Stomach (tissue), 9 donors: ENCODE data around the gene NTRK3. TPM values are rescaled to one million over a fixed set of nuclear protein-coding genes. Genes with fewer than 3 reads are reported as not detected.

Experiments used
- DNase-seq, 2 donors: peaks; one replicate each; pipeline versions ENCODE4 v3.0.0 to v3.0.0-alpha.2; 2013 to 2019
- H3K27ac ChIP-seq, 5 donors: fragments of 200-600 bp in 4 of 5; sonication (generic) in 4 of 5; one replicate each; pipeline ENCODE4 v1.5.1; 2013 to 2019; ENCODE audit warnings: mild to moderate bottlenecking in 1 of 5, moderate library complexity in 1 of 5
- H3K27me3 ChIP-seq, 3 donors: fragments of 200-600 bp; sonication (generic); one replicate each; pipeline ENCODE4 v1.5.1; 2017 to 2019; ENCODE audit warnings: mixed run types in 1 of 3
- H3K36me3 ChIP-seq, 4 donors: fragments of 200-600 bp; sonication (generic); 1 replicate in 3 of 4; 2 replicates in 1 of 4; pipeline ENCODE4 v1.5.1; 2016 to 2019
- H3K4me1 ChIP-seq, 4 donors: fragments of 200-600 bp; sonication (generic); one replicate each; pipeline ENCODE4 v1.5.1; 2016 to 2019
- H3K4me3 ChIP-seq, 4 donors: fragments of 200-600 bp; sonication (generic) in 3 of 4; one replicate each; pipeline ENCODE4 v1.5.1; 2016 to 2019; ENCODE audit warnings: mild to moderate bottlenecking in 1 of 4
- H3K9me3 ChIP-seq, 4 donors: fragments of 200-600 bp; sonication (generic); one replicate each; pipeline ENCODE4 v1.5.1; 2016 to 2019
- CTCF ChIP-seq, 7 experiments: fragments of 450-650 bp in 4 of 7; fragments of 200-600 bp in 3 of 7; sonication (generic) in 3 of 7; IDR thresholded peaks; one replicate each; pipeline ENCODE4 v1.5.1; 2016 to 2019; ENCODE audit warnings: antibody characterized with exemption in 7 of 7, control low read depth in 2 of 7, mild to moderate bottlenecking in 1 of 7
- EP300 ChIP-seq: sonication (generic); formaldehyde crosslinking; IDR thresholded peaks from one replicate; pipeline ENCODE4 v1.6.1; 2017; ENCODE audit warnings: antibody characterized with exemption
- POLR2A ChIP-seq, 4 donors: fragments of 450-650 bp; IDR thresholded peaks; one replicate each; pipeline ENCODE4 v1.6.1; 2016; ENCODE audit warnings: antibody characterized with exemption in 4 of 4, control low read depth in 2 of 4, mild to moderate bottlenecking in 1 of 4, moderate library complexity in 1 of 4
- POLR2AphosphoS5 ChIP-seq, 3 donors: sonication (generic); formaldehyde crosslinking; IDR thresholded peaks; one replicate each; pipeline ENCODE4 v1.6.1; 2016; ENCODE audit warnings: antibody characterized with exemption in 3 of 3
- WGBS, 5 donors: extraction: QIAGEN DNeasy Blood & Tissue Kit in 3 of 5; methylation state at CpG; one replicate each; pipeline versions ENCODE4 v1.1.5 to v1.1.7; 2013 to 2018; 5-methylcytosine and 5-hydroxymethylcytosine counted together
- intact Hi-C: fragments of 100-400 bp; cut with DNase I; formaldehyde crosslinking; loops from one replicate; pipeline ENCODE4 v1.15.1; 2023; ENCODE audit warnings: low total_unique reads
- polyA plus RNA-seq, 3 donors: library from polyadenylated mRNA; stranded (reverse); fragments of 200-250 nt; gene quantifications; one replicate each; pipeline ENCODE4 v1.2.3, GENCODE V29; 2013
- total RNA-seq, 5 donors: library from RNA; depleted of rRNA; stranded (reverse); fragments of >200 nt; gene quantifications; one replicate each; pipeline versions ENCODE4 v1.1.0 to v1.2.3, GENCODE V29; 2014 to 2016
- donor health status: healthy with polysubstance abuse.
- donor health status: Bipolar disorder and iron deficiency.
- donor health status: healthy.

NTRK3 gene
- total and polyA plus RNA-seq, 8 donors, result under 0.01 to 18.2 (median 1.0) TPM; not detected in 1

DNA sequence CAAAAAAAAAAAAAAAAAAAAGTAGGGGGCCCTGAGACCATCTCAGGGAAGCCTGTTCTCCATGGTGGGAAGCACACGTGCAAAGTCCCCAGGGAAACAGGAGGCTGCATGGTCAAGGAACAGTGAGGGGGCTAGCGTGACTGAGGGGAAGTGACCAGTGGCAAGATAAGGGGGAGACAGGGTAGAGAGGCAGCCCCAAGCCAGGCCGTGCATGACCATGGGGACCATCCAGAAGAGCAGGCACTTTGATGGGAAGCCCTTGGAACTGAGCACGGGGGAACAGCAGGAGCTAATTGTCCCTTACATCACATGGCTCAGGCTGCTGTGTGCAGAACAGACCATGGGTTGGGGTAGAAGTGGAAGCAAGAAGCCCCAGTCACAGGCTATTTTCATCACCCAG is 196.2 kb downstream of the NTRK3 start:
- TF ChIP-seq EP300, result no peak
- TF ChIP-seq POLR2AphosphoS5 (IDR thresholded peaks at IDR 0.05), result no peak
- no peak for TF ChIP-seq CTCF (IDR thresholded peaks at IDR 0.05)
- no peak for TF ChIP-seq POLR2A (IDR thresholded peaks at IDR 0.05)
- no peaks in the 10 kb centered on the region for H3K36me3 ChIP-seq
- DNase-seq, result no peak
- H3K9me3 ChIP-seq, result peaks cover 0 to 7% (median 0%) of the 10 kb centered on the region in 4 donors
- no peaks in the 10 kb centered on the region for H3K27me3 ChIP-seq
- no peak overlapping the region for H3K4me3 ChIP-seq
- H3K4me1 ChIP-seq, result no peaks in the 10 kb centered on the region
- WGBS, 5 donors, result 66 to 82% (median 75%) methylated on average over 4 of the region's 4 CpGs
- intact Hi-C loops, result no loop called here
- H3K27ac ChIP-seq, result no peak overlapping the region

GRCh38 chr15:88057836-88058235 is 198.7 kb downstream of the NTRK3 start:
- Histone ChIP-seq H3K4me1 (no peaks in the 10 kb centered on the region), H3K4me3 (no peak overlapping the region), H3K36me3 (no peaks in the 10 kb centered on the region), H3K9me3 (peaks cover 0 to 7% (median 0%) of the 10 kb centered on the region in 4 donors), H3K27ac (no peak overlapping the region), H3K27me3 (no peaks in the 10 kb centered on the region)
- no peak for DNase-seq
- WGBS, 5 donors, result 75 to 83% (median 80%) methylated on average over 9 of the region's 9 CpGs
- TF ChIP-seq CTCF (IDR thresholded peaks at IDR 0.05), result no peak
- intact Hi-C loops, result no loop called here

DNA sequence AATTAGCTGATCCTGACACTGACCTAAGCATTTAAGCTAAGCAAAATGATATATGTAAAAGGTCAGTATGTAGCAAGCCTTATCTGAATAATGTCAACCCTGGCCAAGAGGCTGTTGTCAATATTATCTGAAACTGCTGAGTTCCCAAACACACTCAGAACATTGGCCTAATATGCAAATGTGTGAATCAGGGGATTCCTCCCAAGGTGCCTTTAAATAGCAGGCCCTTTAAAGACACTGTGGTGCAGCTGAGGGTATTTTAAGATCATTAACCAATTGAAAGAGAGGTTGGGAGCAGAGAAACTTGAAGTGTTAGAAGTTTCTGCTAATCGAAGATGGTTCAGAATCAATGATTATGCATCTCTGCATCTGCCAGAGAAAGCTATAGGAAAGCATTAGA is 207.0 kb downstream of the NTRK3 start:
- Histone ChIP-seq H3K36me3 (no peaks in the 10 kb centered on the region), H3K27me3 (no peaks in the 10 kb centered on the region), H3K9me3 (no peaks in the 10 kb centered on the region), H3K4me1 (no peaks in the 10 kb centered on the region), H3K4me3 (no peak overlapping the region), H3K27ac (no peak overlapping the region)
- TF ChIP-seq CTCF (IDR thresholded peaks at IDR 0.05) (no peak), POLR2A (IDR thresholded peaks at IDR 0.05) (no peak), EP300 (no peak), POLR2AphosphoS5 (IDR thresholded peaks at IDR 0.05) (no peak)
- DNase-seq, result no peak
- intact Hi-C loops, result no loop called here
- WGBS, 5 donors, result 58 to 91% (median 78%) methylated on average over 1 of the region's 1 CpG

DNA sequence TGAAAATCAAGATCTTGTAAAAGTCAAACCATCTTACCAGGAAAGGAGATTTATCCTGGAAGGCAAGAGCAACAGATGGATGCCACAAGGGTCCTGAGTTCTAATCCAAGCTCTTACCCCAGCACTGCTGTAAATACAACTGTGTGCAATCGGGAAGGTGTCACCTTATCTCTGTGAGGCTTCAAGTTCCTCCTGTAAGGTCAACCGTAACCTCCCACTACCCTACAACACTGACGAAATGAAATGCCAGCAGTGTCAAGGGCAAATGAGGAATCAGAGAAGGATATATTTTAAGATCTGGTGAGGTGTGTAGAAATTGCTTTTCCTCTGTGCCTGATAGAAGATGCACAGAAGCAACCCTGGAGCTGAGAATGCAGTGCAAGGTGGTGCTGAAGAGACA is 207.8 kb downstream of the NTRK3 start:
- no peak overlapping the region for H3K27ac ChIP-seq
- TF ChIP-seq POLR2A (IDR thresholded peaks at IDR 0.05) (no peak), EP300 (no peak), POLR2AphosphoS5 (IDR thresholded peaks at IDR 0.05) (no peak), CTCF (IDR thresholded peaks at IDR 0.05) (no peak)
- no peaks in the 10 kb centered on the region for H3K4me1 ChIP-seq
- WGBS, 5 donors, result 53 to 70% (median 62%) methylated on average over 3 of the region's 3 CpGs
- H3K36me3 ChIP-seq, result no peaks in the 10 kb centered on the region
- no peaks in the 10 kb centered on the region for H3K9me3 ChIP-seq
- H3K4me3 ChIP-seq, result no peak overlapping the region
- no peaks in the 10 kb centered on the region for H3K27me3 ChIP-seq
- intact Hi-C loops, result no loop called here
- DNase-seq, result no peak
